Psoas muscle (tissue), 8 donors: ENCODE data around the gene FSTL1. TPM values are rescaled to one million over a fixed set of nuclear protein-coding genes. Genes with fewer than 3 reads are reported as not detected.

Experiments used
- ATAC-seq, 4 donors: fragments of 200-7000 bp; cut with Tn5 transposase; one replicate each; pipeline ENCODE4 v1.9.1; 2020; ENCODE audit warnings: moderate library complexity in 3 of 4, mild to moderate bottlenecking in 2 of 4
- DNase-seq, 2 donors: peaks; one replicate each; pipeline ENCODE4 v3.0.0-alpha.2; 2020
- H3K27ac ChIP-seq: fragments of 200-600 bp; one replicate; pipeline ENCODE4 v1.8.0; 2022
- H3K27me3 ChIP-seq, 3 donors: fragments of 200-600 bp in 1 of 3; one replicate each; pipeline versions ENCODE4 v1.6.1 to v1.8.0; 2013 to 2022; ENCODE audit warnings: low read length in 2 of 3, mild to moderate bottlenecking in 2 of 3, moderate library complexity in 1 of 3; ENCODE audit not compliant: insufficient read depth in 3 of 3
- H3K36me3 ChIP-seq, 2 donors: fragments of 200-600 bp in 1 of 2; one replicate each; pipeline versions ENCODE4 v1.6.1 to v1.8.0; 2013 to 2022; ENCODE audit warnings: low read depth in 1 of 2, mild to moderate bottlenecking in 1 of 2, moderate library complexity in 1 of 2; ENCODE audit not compliant: insufficient read depth in 1 of 2
- H3K4me1 ChIP-seq: fragments of 200-600 bp; one replicate; pipeline ENCODE4 v1.8.0; 2022
- H3K4me3 ChIP-seq: fragments of 200-600 bp; one replicate; pipeline ENCODE4 v1.8.0; 2022; ENCODE audit warnings: mild to moderate bottlenecking
- H3K9me3 ChIP-seq: fragments of 200-600 bp; one replicate; pipeline ENCODE4 v1.8.0; 2022
- WGBS, 3 donors: extraction: QIAGEN DNeasy Blood & Tissue Kit; methylation state at CpG; one replicate each; pipeline versions ENCODE4 v1.1.6 to v1.1.7; 2013; 5-methylcytosine and 5-hydroxymethylcytosine counted together
- intact Hi-C, 2 donors: fragments of 100-400 bp; cut with DNase I; formaldehyde crosslinking; loops; one replicate each; pipeline versions ENCODE4 v1.11.0 to v1.14.2; 2022
- polyA plus RNA-seq, 3 donors: library from polyadenylated mRNA; stranded (reverse); fragments of 200-250 nt; gene quantifications; one replicate each; pipeline ENCODE4 v1.2.3, GENCODE V29; 2013
- total RNA-seq, 4 donors: library from RNA; stranded (reverse); fragmentation: NEBNext Ultra II Directional in 2 of 4; extraction: Animal tissue kit (Norgen Biotek cat#: 25700) in 2 of 4; gene quantifications; one replicate each; pipeline versions ENCODE4 v1.2.1 to v1.2.4, GENCODE V29; 2021 to 2023
- TF ChIP-seq, protein P1 (sequence below): fragments of 200-600 bp; IDR thresholded peaks from one replicate; pipeline ENCODE4 v1.8.0; 2022; ENCODE audit warnings: antibody characterized with exemption
- donor health status: healthy with polysubstance abuse.
- donor health status: DM: no; HTN: no; CAD: no; lungs with moderate emphysema.
- donor health status: Bipolar disorder and iron deficiency.
- donor health status: healthy.
- donor health status: DM: yes; HTN: yes; CAD: no.
- donor health status: DM: no; HTN: no; CAD: no.
- donor health status: DM: no; HTN: no; CAD: no.
- donor health status: DM: yes; HTN: yes; CAD: no.

Gene FSTL1
- total and polyA plus RNA-seq, 7 donors: 11.9 to 62.6 (median 43.9) TPM

GRCh38 chr3:120436523-120437050 is 14.2 kb downstream of the FSTL1 start:
- intact Hi-C loops: no loop called here
- H3K4me1 ChIP-seq: no peaks in the 10 kb centered on the region

DNA sequence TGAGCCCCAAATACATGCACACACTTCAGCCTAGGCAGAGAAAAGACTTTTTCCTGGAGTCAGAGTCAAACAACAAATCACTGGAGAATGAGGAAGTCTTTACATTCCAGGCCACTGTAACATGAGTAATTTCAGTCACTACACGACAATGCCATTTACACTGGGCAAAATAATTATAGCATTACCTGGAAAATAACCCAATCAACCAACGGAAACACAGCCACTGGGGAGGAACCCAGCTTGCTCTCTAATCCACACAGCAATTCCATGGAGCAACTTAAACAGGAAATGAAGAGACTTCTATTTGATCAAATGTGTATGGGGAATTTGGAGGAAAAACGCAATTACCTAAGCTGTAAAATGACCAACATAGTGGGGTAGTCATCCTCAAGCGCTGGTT is 15.2 kb downstream of the FSTL1 start:
- DNase-seq (no peak), ATAC-seq (no peak)
- WGBS, 3 donors: 36 to 48% (median 39%) methylated on average over 4 of the region's 4 CpGs
- H3K4me1 ChIP-seq: no peaks in the 10 kb centered on the region
- intact Hi-C loops: no loop called here
- TF ChIP-seq, protein P1, sequence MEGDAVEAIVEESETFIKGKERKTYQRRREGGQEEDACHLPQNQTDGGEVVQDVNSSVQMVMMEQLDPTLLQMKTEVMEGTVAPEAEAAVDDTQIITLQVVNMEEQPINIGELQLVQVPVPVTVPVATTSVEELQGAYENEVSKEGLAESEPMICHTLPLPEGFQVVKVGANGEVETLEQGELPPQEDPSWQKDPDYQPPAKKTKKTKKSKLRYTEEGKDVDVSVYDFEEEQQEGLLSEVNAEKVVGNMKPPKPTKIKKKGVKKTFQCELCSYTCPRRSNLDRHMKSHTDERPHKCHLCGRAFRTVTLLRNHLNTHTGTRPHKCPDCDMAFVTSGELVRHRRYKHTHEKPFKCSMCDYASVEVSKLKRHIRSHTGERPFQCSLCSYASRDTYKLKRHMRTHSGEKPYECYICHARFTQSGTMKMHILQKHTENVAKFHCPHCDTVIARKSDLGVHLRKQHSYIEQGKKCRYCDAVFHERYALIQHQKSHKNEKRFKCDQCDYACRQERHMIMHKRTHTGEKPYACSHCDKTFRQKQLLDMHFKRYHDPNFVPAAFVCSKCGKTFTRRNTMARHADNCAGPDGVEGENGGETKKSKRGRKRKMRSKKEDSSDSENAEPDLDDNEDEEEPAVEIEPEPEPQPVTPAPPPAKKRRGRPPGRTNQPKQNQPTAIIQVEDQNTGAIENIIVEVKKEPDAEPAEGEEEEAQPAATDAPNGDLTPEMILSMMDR: no peak
- no peaks in the 10 kb centered on the region for H3K27me3 ChIP-seq
- no peaks in the 10 kb centered on the region for H3K9me3 ChIP-seq
- no peak overlapping the region for H3K27ac ChIP-seq
- no peak overlapping the region for H3K4me3 ChIP-seq
- peaks cover 0 to 7% of the 10 kb centered on the region in 2 donors for H3K36me3 ChIP-seq

More at GRCh38 chr3:120436523-120437050, 14.2 kb downstream of the FSTL1 start:
- H3K4me3 ChIP-seq: no peak overlapping the region
- 85 to 89% (median 86%) methylated on average over 4 of the region's 4 CpGs for WGBS, 3 donors
- ATAC-seq: no peak
- TF ChIP-seq, protein P1: no peak
- no peaks in the 10 kb centered on the region for H3K27me3 ChIP-seq
- peaks cover 0 to 3% of the 10 kb centered on the region in 2 donors for H3K36me3 ChIP-seq
- H3K27ac ChIP-seq: no peak overlapping the region
- H3K9me3 ChIP-seq: no peaks in the 10 kb centered on the region
- DNase-seq: no peak

DNA sequence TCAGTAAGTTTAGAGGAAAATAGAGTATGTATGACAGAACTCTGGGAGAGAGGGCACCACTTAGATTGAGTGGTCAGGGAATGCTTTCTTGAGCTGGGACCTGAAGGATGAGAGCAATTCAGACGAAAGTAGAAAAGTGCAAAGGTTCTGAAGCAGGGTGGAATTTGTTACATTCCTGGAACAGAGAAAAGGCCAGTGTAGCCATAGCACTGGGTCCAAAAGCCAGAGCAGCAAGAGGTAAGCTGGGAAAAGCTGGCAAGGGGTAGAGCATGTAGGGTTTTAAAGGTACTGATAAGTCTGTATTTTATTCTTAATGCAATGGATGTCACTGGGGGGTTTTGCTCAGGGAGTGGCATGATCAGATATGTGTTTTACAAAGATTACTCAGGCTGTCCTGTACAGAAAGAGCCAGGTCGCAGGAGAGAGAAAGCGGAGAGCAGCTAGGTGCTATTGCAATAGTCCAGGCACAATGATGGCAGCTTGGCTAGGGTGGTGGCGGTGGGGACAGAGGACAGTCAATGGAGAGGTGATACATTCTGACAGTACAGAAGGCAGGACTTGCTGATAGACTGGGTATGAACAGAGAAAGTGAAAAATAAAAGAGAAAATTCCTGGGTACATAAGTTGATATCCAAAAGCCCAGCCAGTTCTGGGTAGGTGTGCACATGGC is 17.0 kb downstream of the FSTL1 start:
- Histone ChIP-seq H3K36me3 (peaks cover 0 to 9% of the 10 kb centered on the region in 2 donors), H3K9me3 (no peaks in the 10 kb centered on the region), H3K27ac (no peak overlapping the region), H3K4me1 (no peaks in the 10 kb centered on the region), H3K4me3 (no peak overlapping the region), H3K27me3 (no peaks in the 10 kb centered on the region)
- TF ChIP-seq, protein P1: no peak
- DNase-seq (no peak), ATAC-seq (no peak)
- intact Hi-C loops: no loop called here
- 90 to 97% (median 94%) methylated on average over 4 of the region's 4 CpGs for WGBS, 3 donors

- Histone ChIP-seq H3K27ac (no peak overlapping the region), H3K36me3 (peaks cover 0 to 7% of the 10 kb centered on the region in 2 donors), H3K9me3 (no peaks in the 10 kb centered on the region), H3K27me3 (no peaks in the 10 kb centered on the region), H3K4me1 (no peaks in the 10 kb centered on the region), H3K4me3 (no peak overlapping the region)
- 70 to 80% (median 74%) methylated on average over 4 of the region's 4 CpGs for WGBS, 3 donors
- TF ChIP-seq, protein P1: no peak
- no peak for DNase-seq
- intact Hi-C loops: no loop called here
- ATAC-seq: no peak
Measured at GRCh38 chr3:120432150-120432860, 18.5 kb downstream of the FSTL1 start.
